ENCODE data around the gene ASTN2. TPM values are rescaled to one million over a fixed set of nuclear protein-coding genes. Genes with fewer than 3 reads are reported as not detected.

Gene ASTN2
- total and polyA plus RNA-seq, 2 experiments from 2014 or later, result 7.0 to 24.6 TPM

- H3F3A ChIP-seq (replicated peaks; ENCODE audit: low read depth), result no peaks in the 10 kb centered on the region
- H3K4me1 Mint-ChIP-seq, result no peaks in the 10 kb centered on the region
- H3K4me1 ChIP-seq (ENCODE audit: insufficient read depth), result no peaks in the 10 kb centered on the region
- H3K36me3 ChIP-seq (ENCODE audit: insufficient read depth), result no peaks in the 10 kb centered on the region
- no peak overlapping the region for H3K27ac ChIP-seq (ENCODE audit: low read depth)
- no peaks in the 10 kb centered on the region for H3K79me2 ChIP-seq (replicated peaks; ENCODE audit: insufficient read depth)
- no peak overlapping the region for H3K4me3 Mint-ChIP-seq
- H4K20me1 ChIP-seq (replicated peaks; ENCODE audit: insufficient read depth), result no peaks in the 10 kb centered on the region
- no peak for DNase-seq (ENCODE audit: low spot score)
- no peaks in the 10 kb centered on the region; the same call in 1 of the 2 replicates for H3K9me2 ChIP-seq (ENCODE audit: insufficient read depth)
- TF ChIP-seq JUNB (IDR thresholded peaks at IDR 0.05; ENCODE audit: unreplicated experiment) (no peak), EZH2phosphoT487 (IDR thresholded peaks at IDR 0.05; ENCODE audit: unreplicated experiment) (no peak), POLR2AphosphoS5 (IDR thresholded peaks at IDR 0.05; ENCODE audit: low read depth) (no peak), ETS1 (IDR thresholded peaks at IDR 0.05) (no peak), REST (IDR thresholded peaks at IDR 0.05; ENCODE audit: unreplicated experiment) (no peak), NANOG (IDR thresholded peaks at IDR 0.05; ENCODE audit: borderline replicate concordance) (no peak), CTCF (conservative IDR thresholded peaks at IDR 0.05; ENCODE audit: low read depth in 2 of 2) (no peak), STAT1 (IDR thresholded peaks at IDR 0.05; ENCODE audit: unreplicated experiment) (no peak), ZNF462 (CRISPR knock-in tag; IDR thresholded peaks at IDR 0.05) (no peak), CREB1 (CRISPR knock-in tag; IDR thresholded peaks at IDR 0.05; ENCODE audit: low read depth) (no peak), ZNF114 (CRISPR knock-in tag; IDR thresholded peaks at IDR 0.05) (no peak), EZH2 (IDR thresholded peaks at IDR 0.05; ENCODE audit: low read depth, unreplicated experiment) (no peak)
- no peak overlapping the region for H2AFZ ChIP-seq
- no peak overlapping the region for H3K4me2 ChIP-seq
- no peak overlapping the region for H3K4me3 ChIP-seq
- peaks cover 6% of the 10 kb centered on the region; the same call in 1 of the 3 replicates for H3K36me3 Mint-ChIP-seq (ENCODE audit: low read depth)
- no peaks in the 10 kb centered on the region for H3K27me3 Mint-ChIP-seq (ENCODE audit: insufficient read depth, low read depth, poor library complexity)
- peaks cover 3% of the 10 kb centered on the region; the same call in 1 of the 3 replicates for H3K9me3 Mint-ChIP-seq
- H3K27ac Mint-ChIP-seq, result no peak overlapping the region
- no peak for ATAC-seq
- H3K27me3 ChIP-seq (ENCODE audit: insufficient read depth), result no peaks in the 10 kb centered on the region
Measured at GRCh38 chr9:116422119-116422979, 992.5 kb downstream of the ASTN2 start.

Data from GM23338 (cell line).